ENCODE measurements around the gene HDAC3. TPM values are rescaled to one million over a fixed set of nuclear protein-coding genes. Genes with fewer than 3 reads are reported as not detected.

Gene HDAC3
- polyA plus RNA-seq, 1 of the 3 experiments (the other 2 are of a cell fraction), result 104 TPM

DNA sequence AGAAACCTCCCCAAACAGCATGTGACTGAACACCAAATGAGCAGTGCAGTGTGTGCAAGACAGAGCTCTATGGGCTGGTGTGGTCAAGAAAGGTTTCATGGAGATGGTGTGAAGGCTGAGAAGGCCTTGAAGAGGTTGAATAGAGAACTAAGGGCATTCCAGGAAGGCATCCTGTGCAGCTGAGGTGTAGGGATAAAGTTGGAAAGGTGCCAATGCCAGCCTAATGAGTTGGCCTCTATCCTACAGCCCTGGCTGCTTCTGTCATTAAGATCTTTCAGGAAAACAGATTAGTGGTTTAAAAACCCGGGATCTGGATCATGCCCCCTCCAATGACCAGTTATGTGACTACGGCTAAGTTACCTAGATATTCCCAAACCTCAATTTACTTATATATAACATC lies 4.0 kb downstream of the HDAC3 start:
- Histone ChIP-seq H3K4me1 (ENCODE audit: control insufficient read depth in 1 of 2, insufficient read depth in 2 of 2, low read depth in 1 of 2, low read length in 1 of 2) (peaks cover 5 to 15% of the 10 kb centered on the region in 2 experiments; a peak in 3 of 4 replicates), H3K79me2 (ENCODE audit: insufficient read depth) (peaks cover 66% of the 10 kb centered on the region), H3K27ac (ENCODE audit: low read depth in 2 of 2, low read length in 1 of 2) (no peak overlapping the region), H3K36me3 (replicated peaks in 1 of 2; ENCODE audit: control insufficient read depth in 1 of 2, insufficient read depth in 2 of 2, low read length in 1 of 2) (peaks cover 39 to 47% of the 10 kb centered on the region in 2 experiments), H3K4me3 (ENCODE audit: low read depth in 2 of 2, low read length in 1 of 2) (no peak overlapping the region), H4K20me1 (ENCODE audit: insufficient read depth) (peaks cover 13% of the 10 kb centered on the region), H3K9me3 (no peaks in the 10 kb centered on the region), H3K27me3 (ENCODE audit: insufficient read depth) (no peaks in the 10 kb centered on the region), H3K4me2 (no peak overlapping the region), H3K9me2 (no peaks in the 10 kb centered on the region), H3K9ac (no peak overlapping the region), H2AFZ (ENCODE audit: low read depth) (no peak overlapping the region), H3F3A (replicated peaks; ENCODE audit: insufficient read depth) (no peaks in the 10 kb centered on the region)
- ChIA-PET CTCF (interaction anchor here (0.6 to 19.7 kb wide), 6 partner anchors 14 to 328 kb away, joined by 3 to 207 read pairs (median 6); partner anchors contain the start of gene DIAPH1), POLR2A (interaction anchor here (1.5 kb wide), 1 partner anchor 13 kb away, joined by 5 read pairs; no protein-coding TSS in a partner anchor)
- DNase-seq, result no peak
- WGBS (ENCODE audit: low lambda C conversion rate), result 88% methylated on average over 2 of the region's 2 CpGs
- TF ChIP-seq, protein P1, sequence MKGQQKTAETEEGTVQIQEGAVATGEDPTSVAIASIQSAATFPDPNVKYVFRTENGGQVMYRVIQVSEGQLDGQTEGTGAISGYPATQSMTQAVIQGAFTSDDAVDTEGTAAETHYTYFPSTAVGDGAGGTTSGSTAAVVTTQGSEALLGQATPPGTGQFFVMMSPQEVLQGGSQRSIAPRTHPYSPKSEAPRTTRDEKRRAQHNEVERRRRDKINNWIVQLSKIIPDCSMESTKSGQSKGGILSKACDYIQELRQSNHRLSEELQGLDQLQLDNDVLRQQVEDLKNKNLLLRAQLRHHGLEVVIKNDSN (IDR thresholded peaks at IDR 0.05; ENCODE audit: borderline replicate concordance, low read depth), result no peak
- no peak for TF ChIP-seq NRF1 (IDR thresholded peaks at IDR 0.05; ENCODE audit: low read depth, low read length)
- TF ChIP-seq TCF12 (IDR thresholded peaks at IDR 0.05), result no peak
- TF ChIP-seq ELF1 (IDR thresholded peaks at IDR 0.05), result no peak
- no peak for TF ChIP-seq RXRA (IDR thresholded peaks at IDR 0.05; ENCODE audit: borderline replicate concordance, low read depth)
- TF ChIP-seq RAD21 (IDR thresholded peaks at IDR 0.05; ENCODE audit: low read length), result no peak

DNA sequence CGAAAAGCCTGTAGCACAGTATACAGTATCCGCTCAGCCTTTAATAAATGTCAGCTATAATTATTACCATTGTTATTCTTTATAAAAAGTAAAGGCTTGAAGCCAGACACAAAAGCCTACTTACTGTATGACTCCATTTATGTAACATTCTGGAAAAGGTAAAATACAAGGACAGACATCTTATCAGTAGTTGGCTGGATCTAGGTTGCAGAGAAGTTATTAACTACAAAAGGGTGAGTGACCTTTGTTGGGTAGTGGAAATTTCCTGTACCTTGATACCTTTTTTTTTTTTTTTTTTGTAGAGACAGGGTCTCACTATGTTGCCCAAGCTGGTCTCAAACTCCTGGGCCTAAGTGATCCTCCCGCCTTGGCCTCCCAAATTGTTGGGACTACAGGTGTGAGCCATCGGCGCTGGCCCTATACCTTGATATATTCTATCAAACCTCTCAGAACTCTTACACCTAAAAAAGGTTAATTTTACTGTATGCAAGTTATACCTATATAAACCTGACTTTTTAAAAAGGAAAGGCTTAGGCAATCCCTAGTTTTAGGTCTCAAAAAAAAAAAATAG lies 6.0 kb downstream of the HDAC3 start:
- TF ChIP-seq FOXM1 (IDR thresholded peaks at IDR 0.05; ENCODE audit: low read depth), result no peak
- TF ChIP-seq REST (IDR thresholded peaks at IDR 0.05; ENCODE audit: low read depth, low read length), result no peak
- TF ChIP-seq RCOR1 (IDR thresholded peaks at IDR 0.05; ENCODE audit: low read length), result no peak
- no peak for TF ChIP-seq PBX3 (IDR thresholded peaks at IDR 0.05)
- TF ChIP-seq MEF2A (IDR thresholded peaks at IDR 0.05; ENCODE audit: borderline replicate concordance, low read depth), result no peak
- TF ChIP-seq, protein P2, sequence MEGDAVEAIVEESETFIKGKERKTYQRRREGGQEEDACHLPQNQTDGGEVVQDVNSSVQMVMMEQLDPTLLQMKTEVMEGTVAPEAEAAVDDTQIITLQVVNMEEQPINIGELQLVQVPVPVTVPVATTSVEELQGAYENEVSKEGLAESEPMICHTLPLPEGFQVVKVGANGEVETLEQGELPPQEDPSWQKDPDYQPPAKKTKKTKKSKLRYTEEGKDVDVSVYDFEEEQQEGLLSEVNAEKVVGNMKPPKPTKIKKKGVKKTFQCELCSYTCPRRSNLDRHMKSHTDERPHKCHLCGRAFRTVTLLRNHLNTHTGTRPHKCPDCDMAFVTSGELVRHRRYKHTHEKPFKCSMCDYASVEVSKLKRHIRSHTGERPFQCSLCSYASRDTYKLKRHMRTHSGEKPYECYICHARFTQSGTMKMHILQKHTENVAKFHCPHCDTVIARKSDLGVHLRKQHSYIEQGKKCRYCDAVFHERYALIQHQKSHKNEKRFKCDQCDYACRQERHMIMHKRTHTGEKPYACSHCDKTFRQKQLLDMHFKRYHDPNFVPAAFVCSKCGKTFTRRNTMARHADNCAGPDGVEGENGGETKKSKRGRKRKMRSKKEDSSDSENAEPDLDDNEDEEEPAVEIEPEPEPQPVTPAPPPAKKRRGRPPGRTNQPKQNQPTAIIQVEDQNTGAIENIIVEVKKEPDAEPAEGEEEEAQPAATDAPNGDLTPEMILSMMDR (IDR thresholded peaks at IDR 0.05), result no peak
- no peak for TF ChIP-seq TEAD4 (IDR thresholded peaks at IDR 0.05; ENCODE audit: borderline replicate concordance, insufficient read depth)
- no peak overlapping the region for H3K27ac ChIP-seq (ENCODE audit: low read depth in 2 of 2, low read length in 1 of 2)
- no peaks in the 10 kb centered on the region for H3K9me2 ChIP-seq
- H3K79me2 ChIP-seq (ENCODE audit: insufficient read depth), result peaks cover 57% of the 10 kb centered on the region
- H3K4me1 ChIP-seq (ENCODE audit: control insufficient read depth in 1 of 2, insufficient read depth in 2 of 2, low read depth in 1 of 2, low read length in 1 of 2), result peaks cover 3 to 8% of the 10 kb centered on the region in 2 experiments; a peak in 3 of 4 replicates
- H3F3A ChIP-seq (replicated peaks; ENCODE audit: insufficient read depth), result no peaks in the 10 kb centered on the region
- H4K20me1 ChIP-seq (ENCODE audit: insufficient read depth), result peaks cover 10% of the 10 kb centered on the region
- 98% methylated on average over 5 of the region's 5 CpGs for WGBS (ENCODE audit: low lambda C conversion rate)
- H3K9me3 ChIP-seq, result no peaks in the 10 kb centered on the region
- H3K36me3 ChIP-seq (replicated peaks in 1 of 2; ENCODE audit: control insufficient read depth in 1 of 2, insufficient read depth in 2 of 2, low read length in 1 of 2), result peaks cover 57 to 59% of the 10 kb centered on the region in 2 experiments
- H3K9ac ChIP-seq, result no peak overlapping the region
- no peak overlapping the region for H2AFZ ChIP-seq (ENCODE audit: low read depth)
- H3K27me3 ChIP-seq (ENCODE audit: insufficient read depth), result no peaks in the 10 kb centered on the region
- ChIA-PET CTCF (interaction anchor here (1.4 to 19.7 kb wide), 4 partner anchors 12 to 330 kb away, joined by 4 to 207 read pairs (median 8); partner anchors contain the start of gene DIAPH1), POLR2A (no interaction called here)
- no peak overlapping the region for H3K4me2 ChIP-seq
- DNase-seq, result no peak
- H3K4me3 ChIP-seq (ENCODE audit: low read depth in 2 of 2, low read length in 1 of 2), result no peak overlapping the region
